Fibroblast of lung (primary cell): ENCODE results near the gene SP8. TPM values are rescaled to one million over a fixed set of nuclear protein-coding genes. Genes with fewer than 3 reads are reported as not detected.

Source experiments
- DNase-seq, 2 donors: peaks; one replicate each; pipeline versions ENCODE4 v3.0.0 to v3.0.0-alpha.2; 2010; ENCODE audit warnings: low read depth in 2 of 2
- H2AFZ ChIP-seq: 2 replicates; pipeline ENCODE4 v1.5.1; 2012; ENCODE audit warnings: low read length, control low read depth, inconsistent platforms
- H3K27ac ChIP-seq: 2 replicates; pipeline ENCODE4 v1.5.1; 2011; ENCODE audit warnings: low read length, control low read depth; ENCODE audit not compliant: insufficient read depth
- H3K27me3 ChIP-seq: 2 replicates; pipeline ENCODE4 v1.5.1; 2011; ENCODE audit warnings: mild to moderate bottlenecking, low read length; ENCODE audit not compliant: control insufficient read depth, insufficient read depth
- H3K36me3 ChIP-seq: 2 replicates; pipeline ENCODE4 v1.5.1; 2011; ENCODE audit warnings: low read length; ENCODE audit not compliant: control insufficient read depth, insufficient read depth
- H3K4me1 ChIP-seq: 2 replicates; pipeline ENCODE4 v1.5.1; 2011; ENCODE audit warnings: low read length; ENCODE audit not compliant: control insufficient read depth, insufficient read depth; ENCODE audit errors: extremely low read depth
- H3K4me2 ChIP-seq: 2 replicates; pipeline ENCODE4 v1.5.1; 2011; ENCODE audit warnings: low read length, control low read depth; ENCODE audit not compliant: insufficient read depth; ENCODE audit errors: extremely low read depth
- H3K4me3 ChIP-seq, 4 experiments: fragments of 200-600 bp in 1 of 4; sonication (generic) in 1 of 4; replicated peaks in 1 of 4; 2 replicates each; pipeline ENCODE4 v1.5.1; 2011 to 2016; ENCODE audit warnings: low read length in 4 of 4, low read depth in 3 of 4, mild to moderate bottlenecking in 3 of 4, control low read depth in 2 of 4, inconsistent platforms in 1 of 4, mixed read lengths in 1 of 4; ENCODE audit not compliant: insufficient read depth in 1 of 4; ENCODE audit errors: control extremely low read depth in 1 of 4
- H3K79me2 ChIP-seq: 2 replicates; pipeline ENCODE4 v1.5.1; 2012; ENCODE audit warnings: mild to moderate bottlenecking, low read length, inconsistent platforms; ENCODE audit not compliant: control insufficient read depth, insufficient read depth
- H3K9ac ChIP-seq: 2 replicates; pipeline ENCODE4 v1.5.1; 2011; ENCODE audit warnings: mild to moderate bottlenecking, low read length, control low read depth; ENCODE audit not compliant: insufficient read depth
- H3K9me3 ChIP-seq: 2 replicates; pipeline ENCODE4 v1.5.1; 2012; ENCODE audit warnings: low read depth, low read length; ENCODE audit not compliant: control insufficient read depth, insufficient read depth
- H4K20me1 ChIP-seq: 2 replicates; pipeline ENCODE4 v1.5.1; 2011; ENCODE audit warnings: low read length; ENCODE audit not compliant: control insufficient read depth, insufficient read depth; ENCODE audit errors: extremely low read depth
- CTCF ChIP-seq, 2 donors: IDR thresholded peaks in 1 of 2; conservative IDR thresholded peaks in 1 of 2; 1 replicate in 1 of 2; 2 replicates in 1 of 2; pipeline ENCODE4 v1.5.1; 2011 to 2012; ENCODE audit warnings: low read length in 2 of 2, control low read depth in 1 of 2, inconsistent platforms in 1 of 2, low read depth in 1 of 2, mild to moderate bottlenecking in 1 of 2
- EZH2 ChIP-seq: IDR thresholded peaks from 2 replicates; pipeline ENCODE4 v1.5.1; 2012; ENCODE audit warnings: low read length, control low read depth, mild to moderate bottlenecking; ENCODE audit errors: missing control alignments
- polyA plus RNA-seq, 2 donors: library from polyadenylated mRNA; depleted of rRNA in 1 of 2; stranded (reverse) in 1 of 2; unstranded in 1 of 2; fragments of >200 nt; gene quantifications; 2 replicates each; pipeline ENCODE4 v1.2.1, GENCODE V29; 2011 to 2012; ENCODE audit warnings: missing spikeins in 1 of 2
- total RNA-seq: library from RNA; depleted of rRNA; stranded (reverse); fragments of >200 nt; gene quantifications from 2 replicates; pipeline ENCODE4 v1.2.1, GENCODE V29; 2014

Gene SP8
- total and polyA plus RNA-seq, 2 donors (not counting 1 experiment from before 2014, with no cell fraction given): not detected

GRCh38 chr7:20777377-20778062 lies 9.2 kb downstream of the SP8 start:
- Histone ChIP-seq H4K20me1 (peaks cover 1% of the 10 kb centered on the region), H3K9ac (no peak overlapping the region), H3K36me3 (no peaks in the 10 kb centered on the region), H3K4me2 (peak overlapping the region; percentile 13), H3K27ac (no peak overlapping the region), H3K9me3 (no peaks in the 10 kb centered on the region), H3K27me3 (peaks cover 19% of the 10 kb centered on the region), H3K4me1 (no peaks in the 10 kb centered on the region), H3K79me2 (no peaks in the 10 kb centered on the region), H3K4me3 (peak overlapping the region in 1 of 4 experiments; percentile 25), H2AFZ (no peak overlapping the region)
- TF ChIP-seq CTCF (conservative IDR thresholded peaks at IDR 0.05 in 1 of 2, IDR thresholded peaks at IDR 0.05 in 1 of 2; ENCODE audit: low read depth in 1 of 2, low read length in 2 of 2) (no peak), EZH2 (peak; percentile 18)
- no peak for DNase-seq

GRCh38 chr7:20776942-20777341 lies 9.7 kb downstream of the SP8 start:
- H3K4me3 ChIP-seq: no peak overlapping the region
- no peaks in the 10 kb centered on the region for H3K79me2 ChIP-seq
- H3K27ac ChIP-seq: no peak overlapping the region
- H3K4me2 ChIP-seq: no peak overlapping the region
- no peak overlapping the region for H2AFZ ChIP-seq
- H3K27me3 ChIP-seq: peaks cover 19% of the 10 kb centered on the region
- no peak for TF ChIP-seq CTCF (conservative IDR thresholded peaks at IDR 0.05 in 1 of 2, IDR thresholded peaks at IDR 0.05 in 1 of 2; ENCODE audit: low read depth in 1 of 2, low read length in 2 of 2)
- no peak for TF ChIP-seq EZH2
- DNase-seq: no peak
- no peaks in the 10 kb centered on the region for H3K9me3 ChIP-seq
- no peak overlapping the region for H3K9ac ChIP-seq
- no peaks in the 10 kb centered on the region for H3K36me3 ChIP-seq
- no peaks in the 10 kb centered on the region for H3K4me1 ChIP-seq
- H4K20me1 ChIP-seq: peaks cover 1% of the 10 kb centered on the region

GRCh38 chr7:20776214-20776911 lies 10.3 kb downstream of the SP8 start:
- Histone ChIP-seq H3K9me3 (no peaks in the 10 kb centered on the region), H4K20me1 (peaks cover 1% of the 10 kb centered on the region), H3K9ac (no peak overlapping the region), H3K4me1 (no peaks in the 10 kb centered on the region), H3K27ac (no peak overlapping the region), H3K79me2 (no peaks in the 10 kb centered on the region), H3K4me2 (no peak overlapping the region), H3K36me3 (no peaks in the 10 kb centered on the region), H2AFZ (no peak overlapping the region), H3K27me3 (peaks cover 19% of the 10 kb centered on the region), H3K4me3 (no peak overlapping the region)
- DNase-seq: no peak
- TF ChIP-seq EZH2 (no peak), CTCF (conservative IDR thresholded peaks at IDR 0.05 in 1 of 2, IDR thresholded peaks at IDR 0.05 in 1 of 2; ENCODE audit: low read depth in 1 of 2, low read length in 2 of 2) (no peak)
